Parathyroid adenoma (tissue), 2 donors: Measurements from ENCODE around the gene CLEC16A.

Experiments
- H2AFZ ChIP-seq: fragments of 300-600 bp; sonication (generic); one replicate; pipeline ENCODE4 v1.7.0; 2017; ENCODE audit warnings: antibody characterized with exemption, mild to moderate bottlenecking
- H3K27ac ChIP-seq: fragments of 300-600 bp; sonication (generic); one replicate; pipeline ENCODE4 v1.7.0; 2017
- H3K27me3 ChIP-seq: fragments of 300-600 bp; sonication (generic); one replicate; pipeline ENCODE4 v1.7.0; 2017; ENCODE audit warnings: low read length; ENCODE audit not compliant: control insufficient read depth, insufficient read depth
- H3K36me3 ChIP-seq: fragments of 300-600 bp; sonication (generic); one replicate; pipeline ENCODE4 v1.7.0; 2017; ENCODE audit warnings: low read length; ENCODE audit not compliant: control insufficient read depth, insufficient read depth
- H3K4me1 ChIP-seq: fragments of 300-600 bp; sonication (generic); one replicate; pipeline ENCODE4 v1.7.0; 2017; ENCODE audit warnings: control low read depth
- H3K4me2 ChIP-seq: fragments of 300-600 bp; sonication (generic); one replicate; pipeline ENCODE4 v1.7.0; 2017; ENCODE audit warnings: low read length
- H3K4me3 ChIP-seq: fragments of 300-600 bp; sonication (generic); one replicate; pipeline ENCODE4 v1.7.0; 2017; ENCODE audit warnings: low read depth, low read length
- H3K79me2 ChIP-seq: fragments of 300-600 bp; sonication (generic); one replicate; pipeline ENCODE4 v1.7.0; 2017; ENCODE audit warnings: control low read depth
- H3K9ac ChIP-seq: fragments of 300-600 bp; sonication (generic); one replicate; pipeline ENCODE4 v1.7.0; 2017; ENCODE audit warnings: mild to moderate bottlenecking
- H3K9me3 ChIP-seq: fragments of 300-600 bp; sonication (generic); one replicate; pipeline ENCODE4 v1.7.0; 2017; ENCODE audit warnings: low read length; ENCODE audit not compliant: control insufficient read depth
- TF ChIP-seq, protein P1 (sequence below): fragments of 300-600 bp; sonication (generic); IDR thresholded peaks from one replicate; pipeline ENCODE4 v1.7.0; 2017; ENCODE audit warnings: antibody characterized with exemption, mild to moderate bottlenecking
- donor health status: primary hyperparathyroidism.

CLEC16A gene

DNA sequence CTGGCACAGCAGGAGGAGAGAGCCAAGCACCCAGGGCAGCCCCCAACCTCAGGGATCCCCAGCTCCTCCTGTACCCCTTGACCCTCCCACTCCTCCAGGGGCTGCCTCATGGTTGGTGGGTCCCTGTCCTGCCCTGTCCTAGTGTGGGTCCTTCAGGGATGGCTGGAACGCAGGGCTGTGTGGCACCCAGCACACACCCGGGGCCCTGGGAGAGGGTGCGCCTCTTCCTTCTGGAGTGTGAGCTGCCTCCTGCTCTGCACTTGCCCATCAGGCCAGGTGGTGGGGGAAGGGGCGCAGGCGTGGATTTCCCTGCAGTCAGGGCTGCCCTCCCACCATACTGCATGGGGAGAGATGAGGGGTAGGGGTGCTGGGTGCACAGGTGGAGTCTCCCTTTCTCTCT lies 269.0 kb downstream of the CLEC16A start:
- Histone ChIP-seq H3K79me2 (no peaks in the 10 kb centered on the region), H3K27ac (no peak overlapping the region), H3K9ac (no peak overlapping the region), H3K9me3 (no peaks in the 10 kb centered on the region), H3K4me3 (no peak overlapping the region), H3K4me2 (no peak overlapping the region), H3K27me3 (no peaks in the 10 kb centered on the region), H3K36me3 (no peaks in the 10 kb centered on the region), H2AFZ (no peak overlapping the region), H3K4me1 (no peaks in the 10 kb centered on the region)
- TF ChIP-seq, protein P1, sequence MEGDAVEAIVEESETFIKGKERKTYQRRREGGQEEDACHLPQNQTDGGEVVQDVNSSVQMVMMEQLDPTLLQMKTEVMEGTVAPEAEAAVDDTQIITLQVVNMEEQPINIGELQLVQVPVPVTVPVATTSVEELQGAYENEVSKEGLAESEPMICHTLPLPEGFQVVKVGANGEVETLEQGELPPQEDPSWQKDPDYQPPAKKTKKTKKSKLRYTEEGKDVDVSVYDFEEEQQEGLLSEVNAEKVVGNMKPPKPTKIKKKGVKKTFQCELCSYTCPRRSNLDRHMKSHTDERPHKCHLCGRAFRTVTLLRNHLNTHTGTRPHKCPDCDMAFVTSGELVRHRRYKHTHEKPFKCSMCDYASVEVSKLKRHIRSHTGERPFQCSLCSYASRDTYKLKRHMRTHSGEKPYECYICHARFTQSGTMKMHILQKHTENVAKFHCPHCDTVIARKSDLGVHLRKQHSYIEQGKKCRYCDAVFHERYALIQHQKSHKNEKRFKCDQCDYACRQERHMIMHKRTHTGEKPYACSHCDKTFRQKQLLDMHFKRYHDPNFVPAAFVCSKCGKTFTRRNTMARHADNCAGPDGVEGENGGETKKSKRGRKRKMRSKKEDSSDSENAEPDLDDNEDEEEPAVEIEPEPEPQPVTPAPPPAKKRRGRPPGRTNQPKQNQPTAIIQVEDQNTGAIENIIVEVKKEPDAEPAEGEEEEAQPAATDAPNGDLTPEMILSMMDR = no peak

DNA sequence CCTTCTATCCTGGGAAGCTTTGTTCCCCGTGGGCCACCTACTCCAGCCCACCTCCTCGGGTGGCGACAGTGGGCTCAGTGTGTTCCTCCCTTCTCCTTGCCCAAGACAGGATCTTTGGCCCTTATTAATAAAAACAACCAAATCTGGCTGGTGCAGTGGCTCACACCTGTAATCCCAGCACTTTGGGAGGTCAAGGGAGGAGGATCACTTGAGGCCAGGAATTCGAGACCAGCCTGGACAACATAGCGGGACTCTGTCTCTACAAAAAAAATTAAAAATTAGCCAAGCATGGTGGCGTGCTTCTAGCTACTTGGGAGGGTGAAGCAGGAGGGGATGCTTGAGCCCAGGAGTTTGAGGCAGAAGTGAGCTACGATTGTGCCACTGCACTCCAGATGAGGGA lies 269.4 kb downstream of the CLEC16A start:
- Histone ChIP-seq H3K4me1 (no peaks in the 10 kb centered on the region), H2AFZ (no peak overlapping the region), H3K4me2 (no peak overlapping the region), H3K27me3 (no peaks in the 10 kb centered on the region), H3K9ac (no peak overlapping the region), H3K27ac (no peak overlapping the region), H3K79me2 (no peaks in the 10 kb centered on the region), H3K36me3 (no peaks in the 10 kb centered on the region), H3K9me3 (no peaks in the 10 kb centered on the region), H3K4me3 (no peak overlapping the region)
- TF ChIP-seq, protein P1 = no peak

DNA sequence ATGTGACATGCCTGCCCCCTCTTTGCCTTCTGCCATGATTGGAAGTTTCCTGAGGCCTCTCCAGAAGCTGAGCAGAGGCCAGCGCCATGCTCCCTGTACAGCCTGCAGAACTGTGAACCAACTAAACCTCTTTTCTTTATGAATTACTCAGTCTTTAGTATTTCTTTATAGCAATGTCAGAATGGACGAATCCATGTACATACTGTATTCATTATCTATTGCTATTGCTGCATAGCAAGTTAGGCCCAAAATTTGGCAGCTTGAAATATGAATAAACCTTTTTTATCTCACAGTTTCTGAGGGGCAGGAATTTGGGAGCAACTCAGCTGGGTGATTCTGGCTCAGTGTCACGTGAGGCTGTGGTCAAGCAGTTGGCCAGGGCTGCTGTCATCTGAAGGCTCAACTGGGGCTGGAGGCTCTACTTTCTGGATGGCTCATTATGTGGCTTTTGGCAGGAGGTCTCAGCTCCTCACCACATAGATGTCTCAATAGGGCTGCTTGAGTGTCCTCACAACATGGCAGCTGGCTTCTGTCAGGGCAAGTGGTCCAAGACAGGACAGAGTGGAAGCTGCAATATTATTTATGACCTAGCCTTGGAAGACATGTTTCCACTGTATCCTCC lies 271.7 kb downstream of the CLEC16A start:
- H3K27ac ChIP-seq = no peak overlapping the region
- H3K27me3 ChIP-seq = no peaks in the 10 kb centered on the region
- no peaks in the 10 kb centered on the region for H3K9me3 ChIP-seq
- H3K4me1 ChIP-seq = no peaks in the 10 kb centered on the region
- H2AFZ ChIP-seq = no peak overlapping the region
- TF ChIP-seq, protein P1 = no peak
- H3K79me2 ChIP-seq = no peaks in the 10 kb centered on the region
- no peak overlapping the region for H3K9ac ChIP-seq
- no peak overlapping the region for H3K4me3 ChIP-seq
- no peak overlapping the region for H3K4me2 ChIP-seq
- H3K36me3 ChIP-seq = no peaks in the 10 kb centered on the region

DNA sequence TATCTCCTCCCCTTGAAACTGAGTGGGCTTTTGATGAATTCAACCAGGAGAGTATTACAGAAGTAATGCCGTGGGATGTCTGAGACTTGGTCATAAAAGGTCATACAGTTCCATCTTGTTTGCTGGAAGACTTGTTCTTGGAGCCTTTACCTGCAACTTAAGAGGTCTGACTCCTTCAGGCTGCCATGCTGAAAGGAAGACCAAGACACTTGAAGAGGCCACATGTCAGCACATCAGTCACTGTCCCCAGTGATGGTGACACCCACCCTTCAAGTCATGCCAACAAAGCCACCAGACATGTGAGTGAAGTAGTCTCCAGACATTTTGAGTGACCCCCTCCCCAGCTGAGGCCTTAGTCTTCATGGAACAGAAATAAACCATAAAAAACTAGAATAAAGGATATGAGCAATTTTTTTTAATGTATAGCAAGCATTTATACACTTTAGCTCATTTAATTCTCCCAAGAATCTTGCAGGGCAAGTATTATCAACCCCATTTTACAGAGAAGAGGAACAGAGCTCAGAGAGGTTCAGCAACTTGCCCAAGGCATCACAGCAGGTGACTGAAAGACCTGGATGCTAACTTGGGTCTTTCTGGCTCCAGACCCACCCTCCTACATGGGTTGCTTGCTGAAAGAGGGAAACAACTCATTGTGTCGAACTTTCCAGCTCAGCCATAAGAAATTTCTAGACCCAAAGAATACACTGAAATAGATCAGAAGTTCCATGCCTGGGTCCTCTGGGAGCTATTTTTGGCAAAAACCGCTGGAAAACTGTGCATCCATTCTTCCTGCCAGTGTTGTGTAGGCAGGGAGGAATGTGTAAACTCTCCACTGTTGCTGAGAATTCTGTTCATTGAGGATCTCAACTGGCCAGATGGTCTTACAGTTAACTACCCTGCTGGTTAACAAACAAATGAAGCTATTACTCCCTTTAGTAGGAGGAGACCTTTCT lies 273.6 kb downstream of the CLEC16A start:
- no peak overlapping the region for H3K4me3 ChIP-seq
- TF ChIP-seq, protein P1 = no peak
- no peaks in the 10 kb centered on the region for H3K79me2 ChIP-seq
- H3K9me3 ChIP-seq = no peaks in the 10 kb centered on the region
- no peaks in the 10 kb centered on the region for H3K36me3 ChIP-seq
- H3K4me1 ChIP-seq = no peaks in the 10 kb centered on the region
- no peaks in the 10 kb centered on the region for H3K27me3 ChIP-seq
- H3K27ac ChIP-seq = no peak overlapping the region
- no peak overlapping the region for H3K9ac ChIP-seq
- H2AFZ ChIP-seq = no peak overlapping the region
- H3K4me2 ChIP-seq = no peak overlapping the region
